ES-I3 (cell line): ENCODE measurements around the gene CCR6.
"Not testable (repeated sequence)": the region's sequence is repeated elsewhere in the genome, so short reads cannot be mapped to it uniquely, and the experiment has no call there.

Experiments used
- H3K36me3 ChIP-seq: 2 replicates; pipeline ENCODE4 v1.6.1; 2013; ENCODE audit warnings: mild to moderate bottlenecking, low read length, control low read depth, moderate library complexity; ENCODE audit not compliant: insufficient read depth
- H3K4me1 ChIP-seq: 2 replicates; pipeline ENCODE4 v1.6.1; 2013; ENCODE audit warnings: mild to moderate bottlenecking, control low read depth, low read length; ENCODE audit not compliant: insufficient read depth
- H3K9ac ChIP-seq: 2 replicates; pipeline ENCODE4 v1.6.1; 2013; ENCODE audit warnings: low read depth, mild to moderate bottlenecking, low read length, moderate library complexity
- H3K9me3 ChIP-seq: 2 replicates; pipeline ENCODE4 v1.6.1; 2013; ENCODE audit warnings: mild to moderate bottlenecking, low read length, moderate library complexity; ENCODE audit not compliant: control insufficient read depth, insufficient read depth

Gene CCR6

DNA sequence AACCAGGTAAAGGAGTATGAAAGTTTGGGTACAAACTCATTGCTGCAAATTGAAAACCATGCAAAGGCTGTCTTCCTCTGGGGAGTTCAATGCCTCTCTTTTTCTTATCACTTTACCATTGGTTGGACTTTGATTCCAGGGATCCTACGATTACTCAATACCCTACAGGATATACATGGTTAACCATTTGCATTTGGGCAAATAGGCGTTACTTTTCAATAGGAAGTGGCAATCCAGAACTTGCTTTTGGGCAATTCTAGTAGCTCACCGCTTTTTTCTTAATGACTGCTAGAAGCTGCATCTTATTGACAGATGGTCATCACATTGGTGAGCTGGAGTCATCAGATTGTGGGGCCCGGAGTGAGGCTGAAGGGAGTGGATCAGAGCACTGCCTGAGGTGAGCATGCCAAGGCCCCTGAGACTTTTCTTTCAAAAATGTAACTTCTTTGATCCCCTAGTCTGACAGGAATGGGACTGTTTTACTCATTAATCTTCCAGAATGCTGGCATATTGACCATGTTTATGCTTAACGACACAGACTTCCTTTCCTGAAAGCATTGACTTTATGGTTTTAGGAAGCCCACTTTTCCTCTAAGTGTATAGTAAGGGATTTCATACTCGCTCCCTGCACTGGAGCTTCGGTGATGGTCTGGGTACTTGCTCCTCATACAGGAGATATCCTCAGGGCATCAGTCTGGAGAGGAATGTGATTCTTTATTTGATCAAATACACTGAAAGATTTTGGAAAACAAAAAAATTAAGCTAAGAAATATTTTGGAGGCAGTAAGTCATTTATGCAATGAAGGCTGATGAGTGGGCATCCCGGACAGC, at the start of gene CCR6:
Gene CCR6, plus strand, starts transcription at position 270 of the 831 bp plus-strand sequence. CDS start 13,039 bp downstream, outside the sequence.
- Histone ChIP-seq H3K4me1 (no peaks in the 10 kb centered on the region), H3K36me3 (no peaks in the 10 kb centered on the region), H3K9ac (no peak within 1 kb of the TSS), H3K9me3 (no peaks in the 10 kb centered on the region)

DNA sequence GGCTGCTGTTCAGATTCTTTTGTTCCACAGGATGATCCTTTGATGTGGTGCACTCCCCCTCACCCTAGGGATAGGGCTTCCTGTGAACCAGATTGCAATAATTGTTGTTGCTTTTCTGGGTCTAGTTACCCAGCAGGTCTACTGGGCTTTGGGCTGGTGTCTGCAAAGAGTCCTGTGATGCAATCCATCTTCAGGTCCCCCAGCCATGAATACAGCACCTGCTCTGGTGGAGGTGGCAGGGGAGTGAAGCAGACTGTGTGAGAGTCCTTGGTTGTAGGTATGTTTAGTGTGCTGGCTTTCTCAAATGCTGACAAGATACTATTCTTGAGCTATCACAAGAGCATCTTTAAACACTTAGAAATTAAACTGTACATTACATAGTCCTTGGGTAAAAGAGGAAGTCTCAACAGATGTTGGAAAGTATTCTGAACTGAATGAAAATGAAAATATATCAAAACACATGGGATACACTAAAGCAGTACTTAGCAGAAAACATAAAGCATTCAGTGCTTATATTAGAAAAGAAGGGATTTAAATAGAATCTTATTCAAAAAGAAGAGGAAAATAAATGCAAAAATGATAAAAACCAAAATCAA, 49.1 kb upstream of the CCR6 start:
- Histone ChIP-seq H3K9ac (no peak overlapping the region), H3K36me3 (no peaks in the 10 kb centered on the region), H3K9me3 (no peaks in the 10 kb centered on the region; the same call in 1 of the 2 replicates), H3K4me1 (no peaks in the 10 kb centered on the region)

DNA sequence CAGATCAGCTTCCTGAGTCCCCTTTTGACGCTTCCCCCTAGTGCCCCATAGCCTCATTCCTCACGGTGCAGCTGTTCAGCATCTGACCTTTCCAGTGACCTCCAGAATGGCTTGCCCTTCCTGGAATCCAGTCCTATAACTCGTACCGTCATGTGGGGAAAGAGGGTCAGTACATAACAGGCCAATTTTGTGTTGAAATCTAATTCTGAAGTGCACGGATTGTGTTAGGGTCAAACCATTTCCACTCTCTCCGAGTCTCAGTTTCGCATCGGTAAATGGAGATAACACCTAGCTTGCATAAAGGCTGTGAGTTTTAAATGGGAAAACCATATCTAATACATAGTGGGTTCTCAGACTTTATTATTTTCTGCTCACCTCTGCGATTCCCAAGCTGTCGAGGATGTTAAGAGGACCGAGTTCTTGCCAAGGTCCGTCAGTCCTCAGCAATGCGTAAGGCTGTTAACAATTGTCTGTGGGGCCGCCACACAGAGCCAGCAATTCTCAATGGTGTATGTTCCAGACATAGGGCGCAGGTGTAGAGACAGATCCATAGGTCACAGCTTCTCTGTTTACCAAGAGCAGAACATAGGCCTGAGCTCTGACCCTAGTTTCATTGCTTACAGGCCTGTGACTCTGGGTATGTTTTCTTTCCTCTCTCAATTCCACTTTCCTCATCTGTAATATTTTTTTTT, 45.5 kb upstream of the CCR6 start:
- Histone ChIP-seq H3K36me3 (no peaks in the 10 kb centered on the region), H3K9ac (no peak overlapping the region), H3K9me3 (no peaks in the 10 kb centered on the region; the same call in 1 of the 2 replicates), H3K4me1 (no peaks in the 10 kb centered on the region)

DNA sequence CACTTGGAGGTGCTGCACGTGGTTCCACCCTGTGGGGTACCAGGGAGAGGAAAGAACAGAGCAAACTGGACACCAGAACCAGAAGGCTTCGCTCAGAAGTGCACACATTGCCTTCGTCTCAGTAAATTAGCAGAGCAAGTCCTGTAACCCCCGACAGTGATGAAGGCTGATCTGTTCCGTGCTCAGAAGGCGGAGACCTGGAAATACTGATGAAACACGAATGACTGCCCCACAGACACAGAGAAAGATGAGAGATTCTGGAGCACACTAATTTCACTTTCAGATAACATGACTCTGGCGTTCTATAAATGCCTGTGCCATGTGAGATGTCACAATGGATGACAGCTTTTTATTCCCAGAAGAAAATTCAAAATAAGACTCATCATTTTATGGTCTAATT, 44.2 kb upstream of the CCR6 start:
- Histone ChIP-seq H3K9ac (no peak overlapping the region), H3K4me1 (no peaks in the 10 kb centered on the region), H3K9me3 (no peaks in the 10 kb centered on the region)

DNA sequence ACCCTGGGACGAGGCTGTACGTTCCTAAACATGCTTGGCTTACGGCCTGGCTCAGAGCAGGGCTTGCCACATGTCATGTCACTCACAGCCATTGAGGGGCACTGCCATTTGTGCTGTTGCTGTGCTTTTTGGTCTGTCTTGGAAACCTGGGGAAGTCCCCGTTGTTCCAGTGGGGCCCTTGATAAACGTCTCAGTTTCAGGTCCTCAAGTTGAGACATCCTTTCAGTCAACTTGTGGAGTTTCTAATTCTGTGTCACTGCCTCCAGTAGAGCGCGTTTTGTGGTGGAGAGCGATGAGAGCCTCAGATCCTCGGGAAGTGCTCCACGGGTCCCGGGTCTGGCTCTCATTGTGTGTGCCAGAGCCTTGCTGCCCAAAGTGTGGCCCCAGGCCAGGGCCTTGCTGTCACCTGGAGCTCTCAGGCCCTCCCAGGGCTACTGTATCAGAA, 43.0 kb upstream of the CCR6 start:
- no peak overlapping the region for H3K9ac ChIP-seq
- H3K4me1 ChIP-seq = no peaks in the 10 kb centered on the region
- H3K9me3 ChIP-seq = no peaks in the 10 kb centered on the region
- H3K36me3 ChIP-seq = no peaks in the 10 kb centered on the region

More for the DNA sequence above, 44.2 kb upstream of the CCR6 start:
- H3K36me3 ChIP-seq = no peaks in the 10 kb centered on the region

GRCh38 chr6:167087857-167088354, 35.0 kb upstream of the CCR6 start:
- peaks cover 4% of the 10 kb centered on the region; the same call in 1 of the 2 replicates for H3K9me3 ChIP-seq
- H3K36me3 ChIP-seq = no peaks in the 10 kb centered on the region
- no peak overlapping the region for H3K9ac ChIP-seq
- no peaks in the 10 kb centered on the region for H3K4me1 ChIP-seq

GRCh38 chr6:167088741-167089140, 34.2 kb upstream of the CCR6 start:
- not testable (repeated sequence) for H3K36me3 ChIP-seq, H3K9ac ChIP-seq, H3K4me1 ChIP-seq, H3K9me3 ChIP-seq

GRCh38 chr6:167089243-167090142, 33.4 kb upstream of the CCR6 start:
- peaks cover 4% of the 10 kb centered on the region; the same call in 1 of the 2 replicates for H3K9me3 ChIP-seq
- H3K9ac ChIP-seq = no peak overlapping the region
- no peaks in the 10 kb centered on the region for H3K36me3 ChIP-seq
- H3K4me1 ChIP-seq = no peaks in the 10 kb centered on the region

- Histone ChIP-seq H3K9ac (no peak overlapping the region), H3K4me1 (no peaks in the 10 kb centered on the region), H3K36me3 (no peaks in the 10 kb centered on the region), H3K9me3 (peaks cover 4% of the 10 kb centered on the region; the same call in 1 of the 2 replicates)
Observed at GRCh38 chr6:167090171-167090570, 32.7 kb upstream of the CCR6 start.

- no peaks in the 10 kb centered on the region for H3K4me1 ChIP-seq
- H3K9me3 ChIP-seq = peaks cover 4% of the 10 kb centered on the region; the same call in 1 of the 2 replicates
- no peak overlapping the region for H3K9ac ChIP-seq
- no peaks in the 10 kb centered on the region for H3K36me3 ChIP-seq
Observed at GRCh38 chr6:167091026-167091804, 31.7 kb upstream of the CCR6 start.

DNA sequence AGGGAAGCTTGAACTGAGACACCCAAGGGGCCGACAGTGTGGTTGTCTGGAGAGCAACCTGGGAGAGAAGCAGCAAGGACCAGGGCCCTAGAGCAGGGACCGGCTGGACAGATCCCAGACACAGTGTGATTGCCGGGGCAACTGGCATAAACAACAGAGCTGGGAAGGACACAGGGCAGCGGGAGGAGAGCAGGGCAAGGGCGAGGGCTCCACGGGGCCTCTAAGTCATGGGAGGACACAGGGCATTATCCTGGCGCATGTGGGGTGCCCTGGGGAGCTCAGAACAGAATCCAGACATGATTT, 31.1 kb upstream of the CCR6 start:
- H3K4me1 ChIP-seq = no peaks in the 10 kb centered on the region

GRCh38 chr6:167092672-167093339, 30.1 kb upstream of the CCR6 start:
- no peak overlapping the region for H3K9ac ChIP-seq
- H3K9me3 ChIP-seq = no peaks in the 10 kb centered on the region
- H3K4me1 ChIP-seq = no peaks in the 10 kb centered on the region
- H3K36me3 ChIP-seq = no peaks in the 10 kb centered on the region

More for the DNA sequence above, 31.1 kb upstream of the CCR6 start:
- peaks cover 4% of the 10 kb centered on the region; the same call in 1 of the 2 replicates for H3K9me3 ChIP-seq
- no peak overlapping the region for H3K9ac ChIP-seq
- H3K36me3 ChIP-seq = no peaks in the 10 kb centered on the region

- H3K9me3 ChIP-seq = no peaks in the 10 kb centered on the region
- no peaks in the 10 kb centered on the region for H3K36me3 ChIP-seq
- no peaks in the 10 kb centered on the region for H3K4me1 ChIP-seq
- H3K9ac ChIP-seq = no peak overlapping the region
Observed at GRCh38 chr6:167093406-167093921, 29.4 kb upstream of the CCR6 start.
